Gastroesophageal sphincter (tissue), 3 donors: ENCODE data around the gene ASB13.

Source experiments
- CTCF ChIP-seq, 4 experiments: fragments of 200-600 bp in 2 of 4; fragments of 450-650 bp in 2 of 4; sonication (generic) in 1 of 4; IDR thresholded peaks; one replicate each; pipeline ENCODE4 v1.5.1; 2017 to 2019; ENCODE audit warnings: antibody characterized with exemption in 4 of 4, mild to moderate bottlenecking in 2 of 4, moderate library complexity in 2 of 4
- POLR2A ChIP-seq, 2 donors: fragments of 450-650 bp; IDR thresholded peaks; one replicate each; pipeline ENCODE4 v1.6.1; 2017; ENCODE audit warnings: antibody characterized with exemption in 2 of 2, mild to moderate bottlenecking in 2 of 2, moderate library complexity in 1 of 2

GRCh38 chr10:5670662-5671375 is 4.4 kb upstream of the ASB13 start:
- TF ChIP-seq POLR2A (IDR thresholded peaks at IDR 0.05) (no peak), CTCF (IDR thresholded peaks at IDR 0.05) (no peak)
